Measurements from ENCODE around the gene AMOTL1.

The AMOTL1 gene

DNA sequence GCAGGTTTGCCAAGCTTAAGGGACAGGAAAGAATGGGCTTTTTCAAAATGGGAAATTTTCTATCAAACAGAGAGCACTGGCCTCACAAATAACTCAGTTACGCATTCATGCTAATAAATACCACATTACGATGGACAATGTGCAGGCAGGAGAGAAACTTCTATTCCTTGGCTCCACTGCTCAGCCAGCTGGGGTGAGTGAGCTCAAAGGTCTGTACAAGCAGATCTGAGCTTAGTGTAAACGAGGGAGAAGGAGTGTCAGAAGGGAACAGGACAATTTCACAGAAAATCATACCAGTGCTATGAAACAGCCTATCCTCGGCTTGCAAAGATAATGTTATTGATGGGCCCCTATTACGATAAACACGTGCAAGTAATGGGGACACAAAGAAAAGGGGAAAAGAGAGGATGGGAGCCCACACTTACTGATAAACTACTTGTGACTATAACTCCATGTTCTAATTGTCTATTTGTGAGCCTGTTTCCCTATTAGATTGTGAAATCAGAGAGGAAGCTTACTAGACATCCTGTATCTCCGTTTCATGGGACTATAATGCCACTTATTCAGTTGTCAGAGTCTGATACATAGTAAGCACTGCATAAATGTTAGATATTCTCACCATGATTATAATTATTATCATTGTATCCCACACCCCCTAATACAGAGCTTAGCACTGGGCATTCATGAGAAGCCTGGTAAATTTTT lies 46.3 kb downstream of the AMOTL1 start:
- Histone ChIP-seq H3K4me2 (ENCODE audit: low read length, poor library complexity, severe bottlenecking) (no peak overlapping the region), H4K8ac (ENCODE audit: low read length) (no peak overlapping the region), H3K23ac (ENCODE audit: low read length in 2 of 2) (no peak overlapping the region), H3K27me3 (ENCODE audit: control insufficient read depth in 1 of 2, insufficient read depth in 1 of 2, low read length in 2 of 2) (no peaks in the 10 kb centered on the region), H3K4me1 (ENCODE audit: control insufficient read depth, insufficient read depth, low read depth, low read length) (peaks cover 8% of the 10 kb centered on the region), H4K91ac (ENCODE audit: low read length) (no peak overlapping the region), H3K9ac (ENCODE audit: low read length) (no peak overlapping the region), H2BK120ac (ENCODE audit: low read depth, low read length) (no peak overlapping the region), H3K18ac (ENCODE audit: low read depth in 1 of 2, low read length in 2 of 2) (no peak overlapping the region), H3K14ac (ENCODE audit: low read length in 2 of 2) (no peak overlapping the region), H2BK12ac (ENCODE audit: low read length in 2 of 2) (no peak overlapping the region), H2BK5ac (ENCODE audit: low read depth, low read length, poor library complexity, severe bottlenecking) (no peak overlapping the region), H3K27ac (ENCODE audit: low read length, poor library complexity, severe bottlenecking) (no peak overlapping the region), H3K4me3 (ENCODE audit: insufficient read depth in 1 of 2, low read depth in 1 of 2, low read length in 2 of 2) (no peak overlapping the region), H3K36me3 (ENCODE audit: control insufficient read depth in 1 of 2, insufficient read depth in 2 of 2, low read depth in 1 of 2, low read length in 2 of 2) (peaks cover 5 to 48% of the 10 kb centered on the region in 2 experiments), H3K4ac (ENCODE audit: low read depth in 1 of 2, low read length in 2 of 2) (no peak overlapping the region), H2BK15ac (ENCODE audit: low read depth, poor library complexity, severe bottlenecking) (no peak overlapping the region), H3K79me1 (replicated peaks; ENCODE audit: low read length, poor library complexity, severe bottlenecking) (peaks cover 10% of the 10 kb centered on the region), H2AFZ (ENCODE audit: low read depth, low read length) (no peak overlapping the region), H2AK5ac (ENCODE audit: low read length, severe bottlenecking) (peak overlapping the region; percentile 8), H3K9me3 (ENCODE audit: control insufficient read depth, low read length) (no peaks in the 10 kb centered on the region)
- WGBS: 97% methylated on average over 6 of the region's 7 CpGs
- no peak for DNase-seq

DNA sequence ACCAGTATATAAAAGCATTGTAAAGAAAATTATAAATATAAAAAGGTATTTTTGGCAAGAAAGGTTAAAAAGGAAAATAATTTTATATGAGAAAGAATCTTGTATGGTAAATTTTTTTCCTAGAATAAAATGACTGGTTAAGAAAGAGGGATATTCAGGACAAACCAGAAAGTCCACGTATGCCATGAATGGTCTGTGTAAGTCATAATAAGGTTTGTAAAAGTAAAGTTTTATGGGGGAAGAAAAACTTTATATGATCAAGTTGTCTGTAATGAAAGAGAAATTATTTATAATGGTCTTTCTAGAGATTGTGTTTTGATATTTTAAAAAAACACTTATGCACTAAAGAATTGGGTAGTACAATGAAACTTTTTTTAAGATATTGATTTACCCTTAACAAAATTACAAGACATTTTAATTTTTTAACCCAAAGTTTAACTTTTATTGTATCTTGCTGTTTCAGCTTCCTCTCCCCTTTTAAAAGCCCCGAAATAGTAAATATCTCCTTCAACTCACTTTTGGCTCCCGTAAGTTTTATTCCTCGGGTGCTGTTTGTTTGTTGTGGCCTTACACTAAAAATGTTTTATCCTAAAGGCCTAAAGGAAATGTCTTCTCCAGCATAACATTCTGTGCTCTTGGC lies 47.7 kb downstream of the AMOTL1 start:
- DNase-seq: no peak
- no peak overlapping the region for H4K91ac ChIP-seq (ENCODE audit: low read length)
- no peak overlapping the region for H3K9ac ChIP-seq (ENCODE audit: low read length)
- no peak overlapping the region for H2AK5ac ChIP-seq (ENCODE audit: low read length, severe bottlenecking)
- no peak overlapping the region for H3K4me3 ChIP-seq (ENCODE audit: insufficient read depth in 1 of 2, low read depth in 1 of 2, low read length in 2 of 2)
- no peak overlapping the region for H2BK120ac ChIP-seq (ENCODE audit: low read depth, low read length)
- H2BK15ac ChIP-seq (ENCODE audit: low read depth, poor library complexity, severe bottlenecking): no peak overlapping the region
- no peak overlapping the region for H3K27ac ChIP-seq (ENCODE audit: low read length, poor library complexity, severe bottlenecking)
- no peak overlapping the region for H3K4me2 ChIP-seq (ENCODE audit: low read length, poor library complexity, severe bottlenecking)
- no peak overlapping the region for H2AFZ ChIP-seq (ENCODE audit: low read depth, low read length)
- H3K36me3 ChIP-seq (ENCODE audit: control insufficient read depth in 1 of 2, insufficient read depth in 2 of 2, low read depth in 1 of 2, low read length in 2 of 2): peaks cover 10 to 61% of the 10 kb centered on the region in 2 experiments
- H3K27me3 ChIP-seq (ENCODE audit: control insufficient read depth in 1 of 2, insufficient read depth in 1 of 2, low read length in 2 of 2): no peaks in the 10 kb centered on the region
- H3K18ac ChIP-seq (ENCODE audit: low read depth in 1 of 2, low read length in 2 of 2): no peak overlapping the region
- peaks cover 8% of the 10 kb centered on the region for H3K4me1 ChIP-seq (ENCODE audit: control insufficient read depth, insufficient read depth, low read depth, low read length)
- H3K23ac ChIP-seq (ENCODE audit: low read length in 2 of 2): no peak overlapping the region
- no peak overlapping the region for H4K8ac ChIP-seq (ENCODE audit: low read length)
- H3K4ac ChIP-seq (ENCODE audit: low read depth in 1 of 2, low read length in 2 of 2): no peak overlapping the region
- H3K9me3 ChIP-seq (ENCODE audit: control insufficient read depth, low read length): no peaks in the 10 kb centered on the region
- WGBS: 98% methylated on average over 2 of the region's 4 CpGs
- H3K79me1 ChIP-seq (replicated peaks; ENCODE audit: low read length, poor library complexity, severe bottlenecking): peaks cover 17% of the 10 kb centered on the region
- no peak overlapping the region for H2BK12ac ChIP-seq (ENCODE audit: low read length in 2 of 2)
- H2BK5ac ChIP-seq (ENCODE audit: low read depth, low read length, poor library complexity, severe bottlenecking): no peak overlapping the region
- H3K14ac ChIP-seq (ENCODE audit: low read length in 2 of 2): no peak overlapping the region

DNA sequence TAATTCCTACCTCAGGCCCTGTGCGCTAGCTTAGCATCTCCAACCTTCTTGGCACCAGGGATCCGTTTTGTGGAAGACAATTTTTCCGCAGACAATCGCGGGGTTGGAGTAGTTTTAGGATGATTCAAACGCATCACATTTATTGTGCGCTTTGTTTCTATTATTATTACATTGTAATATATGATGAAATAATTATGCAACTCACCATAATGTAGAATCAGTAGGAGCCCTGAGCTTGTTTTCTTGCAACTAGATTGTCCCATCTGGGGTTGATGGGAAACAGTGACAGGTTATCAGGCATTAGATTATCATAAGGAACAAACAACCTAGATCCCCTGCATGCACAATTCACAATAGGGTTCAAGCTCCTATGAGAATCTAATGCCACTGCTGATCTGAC lies 52.3 kb downstream of the AMOTL1 start:
- Histone ChIP-seq H4K91ac (ENCODE audit: low read length) (no peak overlapping the region), H2BK120ac (ENCODE audit: low read depth, low read length) (no peak overlapping the region), H3K9me3 (ENCODE audit: control insufficient read depth, low read length) (no peaks in the 10 kb centered on the region), H3K4me1 (ENCODE audit: control insufficient read depth, insufficient read depth, low read depth, low read length) (no peaks in the 10 kb centered on the region), H3K23ac (ENCODE audit: low read length in 2 of 2) (no peak overlapping the region), H3K4ac (ENCODE audit: low read depth in 1 of 2, low read length in 2 of 2) (no peak overlapping the region), H2AFZ (ENCODE audit: low read depth, low read length) (no peak overlapping the region), H2BK5ac (ENCODE audit: low read depth, low read length, poor library complexity, severe bottlenecking) (no peak overlapping the region), H2AK5ac (ENCODE audit: low read length, severe bottlenecking) (no peak overlapping the region), H3K14ac (ENCODE audit: low read length in 2 of 2) (no peak overlapping the region), H3K18ac (ENCODE audit: low read depth in 1 of 2, low read length in 2 of 2) (no peak overlapping the region), H3K4me2 (ENCODE audit: low read length, poor library complexity, severe bottlenecking) (no peak overlapping the region), H3K27me3 (ENCODE audit: control insufficient read depth in 1 of 2, insufficient read depth in 1 of 2, low read length in 2 of 2) (no peaks in the 10 kb centered on the region), H3K27ac (ENCODE audit: low read length, poor library complexity, severe bottlenecking) (no peak overlapping the region), H2BK12ac (ENCODE audit: low read length in 2 of 2) (no peak overlapping the region), H3K36me3 (ENCODE audit: control insufficient read depth in 1 of 2, insufficient read depth in 2 of 2, low read depth in 1 of 2, low read length in 2 of 2) (peaks cover 37 to 87% of the 10 kb centered on the region in 2 experiments), H4K8ac (ENCODE audit: low read length) (no peak overlapping the region), H3K4me3 (ENCODE audit: insufficient read depth in 1 of 2, low read depth in 1 of 2, low read length in 2 of 2) (no peak overlapping the region), H3K9ac (ENCODE audit: low read length) (no peak overlapping the region), H3K79me1 (replicated peaks; ENCODE audit: low read length, poor library complexity, severe bottlenecking) (peaks cover 39% of the 10 kb centered on the region), H2BK15ac (ENCODE audit: low read depth, poor library complexity, severe bottlenecking) (no peak overlapping the region)
- WGBS: 100% methylated on average over 3 of the region's 7 CpGs
- DNase-seq: no peak

DNA sequence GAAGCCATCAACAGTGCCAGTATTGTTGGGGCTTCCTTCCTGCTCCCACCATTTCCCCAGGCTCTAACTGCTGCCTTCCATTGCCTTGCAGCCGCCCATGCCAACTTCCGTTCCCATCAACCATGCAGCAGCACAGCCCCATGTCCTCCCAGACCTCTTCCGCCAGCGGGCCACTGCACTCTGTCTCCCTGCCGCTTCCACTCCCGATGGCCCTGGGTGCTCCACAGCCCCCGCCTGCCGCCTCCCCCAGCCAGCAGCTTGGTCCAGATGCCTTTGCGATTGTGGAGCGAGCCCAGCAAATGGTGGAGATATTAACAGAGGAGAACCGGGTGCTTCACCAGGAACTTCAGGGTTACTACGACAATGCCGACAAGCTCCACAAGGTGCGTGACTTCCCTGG lies 53.3 kb downstream of the AMOTL1 start:
- no peak overlapping the region for H2AFZ ChIP-seq (ENCODE audit: low read depth, low read length)
- H3K27ac ChIP-seq (ENCODE audit: low read length, poor library complexity, severe bottlenecking): no peak overlapping the region
- H3K9ac ChIP-seq (ENCODE audit: low read length): no peak overlapping the region
- H3K14ac ChIP-seq (ENCODE audit: low read length in 2 of 2): no peak overlapping the region
- H3K18ac ChIP-seq (ENCODE audit: low read depth in 1 of 2, low read length in 2 of 2): no peak overlapping the region
- no peak overlapping the region for H2BK5ac ChIP-seq (ENCODE audit: low read depth, low read length, poor library complexity, severe bottlenecking)
- peaks cover 39% of the 10 kb centered on the region for H3K79me1 ChIP-seq (replicated peaks; ENCODE audit: low read length, poor library complexity, severe bottlenecking)
- no peak overlapping the region for H2AK5ac ChIP-seq (ENCODE audit: low read length, severe bottlenecking)
- H3K27me3 ChIP-seq (ENCODE audit: control insufficient read depth in 1 of 2, insufficient read depth in 1 of 2, low read length in 2 of 2): no peaks in the 10 kb centered on the region
- peaks cover 41 to 84% of the 10 kb centered on the region in 2 experiments for H3K36me3 ChIP-seq (ENCODE audit: control insufficient read depth in 1 of 2, insufficient read depth in 2 of 2, low read depth in 1 of 2, low read length in 2 of 2)
- no peaks in the 10 kb centered on the region for H3K9me3 ChIP-seq (ENCODE audit: control insufficient read depth, low read length)
- no peak overlapping the region for H3K23ac ChIP-seq (ENCODE audit: low read length in 2 of 2)
- no peak overlapping the region for H3K4me3 ChIP-seq (ENCODE audit: insufficient read depth in 1 of 2, low read depth in 1 of 2, low read length in 2 of 2)
- H3K4me1 ChIP-seq (ENCODE audit: control insufficient read depth, insufficient read depth, low read depth, low read length): no peaks in the 10 kb centered on the region
- no peak for DNase-seq
- H2BK12ac ChIP-seq (ENCODE audit: low read length in 2 of 2): no peak overlapping the region
- H3K4ac ChIP-seq (ENCODE audit: low read depth in 1 of 2, low read length in 2 of 2): no peak overlapping the region
- no peak overlapping the region for H4K8ac ChIP-seq (ENCODE audit: low read length)
- 98% methylated on average over 14 of the region's 14 CpGs for WGBS
- no peak overlapping the region for H3K4me2 ChIP-seq (ENCODE audit: low read length, poor library complexity, severe bottlenecking)
- no peak overlapping the region for H2BK120ac ChIP-seq (ENCODE audit: low read depth, low read length)
- H2BK15ac ChIP-seq (ENCODE audit: low read depth, poor library complexity, severe bottlenecking): no peak overlapping the region
- no peak overlapping the region for H4K91ac ChIP-seq (ENCODE audit: low read length)
